Thyroid gland (tissue), 4 donors: ENCODE results near the gene ASPG. TPM values are rescaled to one million over a fixed set of nuclear protein-coding genes. Genes with fewer than 3 reads are reported as not detected.

ENCODE experiments used
- DNase-seq, 2 donors: peaks; one replicate each; pipeline ENCODE4 v3.0.0-alpha.2; 2019
- H3K27ac ChIP-seq, 3 donors: fragments of 200-600 bp; sonication (generic); 1 replicate in 2 of 3; 2 replicates in 1 of 3; pipeline ENCODE4 v1.5.1; 2016 to 2019; ENCODE audit warnings: mild to moderate bottlenecking in 1 of 3, moderate library complexity in 1 of 3
- H3K27me3 ChIP-seq: fragments of 200-600 bp; sonication (generic); one replicate; pipeline ENCODE4 v1.5.1; 2019
- H3K36me3 ChIP-seq, 2 donors: fragments of 200-600 bp; sonication (generic); one replicate each; pipeline ENCODE4 v1.5.1; 2016 to 2019
- H3K4me1 ChIP-seq, 2 donors: fragments of 200-600 bp; sonication (generic); one replicate each; pipeline ENCODE4 v1.5.1; 2017 to 2019
- H3K4me3 ChIP-seq, 3 donors: fragments of 200-600 bp; sonication (generic); replicated peaks in 1 of 3; 1 replicate in 2 of 3; 2 replicates in 1 of 3; pipeline ENCODE4 v1.5.1; 2016; ENCODE audit warnings: mild to moderate bottlenecking in 1 of 3
- H3K9me3 ChIP-seq: fragments of 200-600 bp; sonication (generic); one replicate; pipeline ENCODE4 v1.5.1; 2017
- POLR2A ChIP-seq, 2 donors: fragments of 450-650 bp; IDR thresholded peaks; one replicate each; pipeline ENCODE4 v1.6.1; 2017; ENCODE audit warnings: antibody characterized with exemption in 2 of 2, mild to moderate bottlenecking in 2 of 2, moderate library complexity in 1 of 2
- WGBS, 2 donors: methylation state at CpG; one replicate each; pipeline ENCODE4 v1.1.5; 2017; 5-methylcytosine and 5-hydroxymethylcytosine counted together
- intact Hi-C: fragments of 100-400 bp; cut with DNase I; formaldehyde crosslinking; loops from one replicate; pipeline ENCODE4 v1.15.1; 2023
- total RNA-seq, 4 donors: library from RNA; depleted of rRNA; stranded (reverse); fragments of >200 nt; gene quantifications; one replicate each; pipeline ENCODE4 v1.2.3, GENCODE V29; 2016
- TF ChIP-seq, protein P1 (sequence below), 6 experiments: fragments of 200-600 bp in 3 of 6; fragments of 450-650 bp in 3 of 6; sonication (generic) in 3 of 6; IDR thresholded peaks; one replicate each; pipeline ENCODE4 v1.5.1; 2016 to 2019; ENCODE audit warnings: antibody characterized with exemption in 6 of 6, mild to moderate bottlenecking in 2 of 6, inconsistent platforms in 1 of 6, moderate library complexity in 1 of 6

The ASPG gene
- total RNA-seq, 4 donors from 2014 or later = 7.5 to 24.0 (median 15.2) TPM

DNA sequence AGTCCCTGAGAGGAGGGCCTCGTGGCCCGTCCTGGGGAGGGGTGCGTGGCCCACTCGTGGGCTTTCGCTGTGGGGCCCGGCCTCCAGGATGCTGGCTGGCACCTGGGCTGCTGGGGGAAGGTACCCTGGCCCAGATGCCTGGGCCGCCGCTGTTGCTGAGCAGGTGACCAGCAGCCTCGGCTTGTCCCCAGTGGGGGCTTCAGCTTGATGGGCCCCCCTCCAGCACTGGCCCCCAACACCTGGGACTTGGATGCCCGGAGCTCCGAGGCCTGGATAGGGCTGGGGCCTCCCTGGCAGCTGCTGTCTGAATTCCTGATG, 63.7 kb downstream of the ASPG start:
- H3K27ac ChIP-seq = no peak overlapping the region
- H3K9me3 ChIP-seq = no peaks in the 10 kb centered on the region
- no peak for TF ChIP-seq POLR2A (IDR thresholded peaks at IDR 0.05)
- TF ChIP-seq, protein P1, sequence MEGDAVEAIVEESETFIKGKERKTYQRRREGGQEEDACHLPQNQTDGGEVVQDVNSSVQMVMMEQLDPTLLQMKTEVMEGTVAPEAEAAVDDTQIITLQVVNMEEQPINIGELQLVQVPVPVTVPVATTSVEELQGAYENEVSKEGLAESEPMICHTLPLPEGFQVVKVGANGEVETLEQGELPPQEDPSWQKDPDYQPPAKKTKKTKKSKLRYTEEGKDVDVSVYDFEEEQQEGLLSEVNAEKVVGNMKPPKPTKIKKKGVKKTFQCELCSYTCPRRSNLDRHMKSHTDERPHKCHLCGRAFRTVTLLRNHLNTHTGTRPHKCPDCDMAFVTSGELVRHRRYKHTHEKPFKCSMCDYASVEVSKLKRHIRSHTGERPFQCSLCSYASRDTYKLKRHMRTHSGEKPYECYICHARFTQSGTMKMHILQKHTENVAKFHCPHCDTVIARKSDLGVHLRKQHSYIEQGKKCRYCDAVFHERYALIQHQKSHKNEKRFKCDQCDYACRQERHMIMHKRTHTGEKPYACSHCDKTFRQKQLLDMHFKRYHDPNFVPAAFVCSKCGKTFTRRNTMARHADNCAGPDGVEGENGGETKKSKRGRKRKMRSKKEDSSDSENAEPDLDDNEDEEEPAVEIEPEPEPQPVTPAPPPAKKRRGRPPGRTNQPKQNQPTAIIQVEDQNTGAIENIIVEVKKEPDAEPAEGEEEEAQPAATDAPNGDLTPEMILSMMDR (IDR thresholded peaks at IDR 0.05) = no peak
- H3K36me3 ChIP-seq = no peaks in the 10 kb centered on the region
- no CpG with 5 or more reads among the region's 11 CpGs for WGBS, 2 donors
- H3K4me1 ChIP-seq = peaks cover 3 to 7% of the 10 kb centered on the region in 2 donors
- no peak for DNase-seq
- no peaks in the 10 kb centered on the region for H3K27me3 ChIP-seq
- intact Hi-C loops = no loop called here
- H3K4me3 ChIP-seq = no peak overlapping the region

DNA sequence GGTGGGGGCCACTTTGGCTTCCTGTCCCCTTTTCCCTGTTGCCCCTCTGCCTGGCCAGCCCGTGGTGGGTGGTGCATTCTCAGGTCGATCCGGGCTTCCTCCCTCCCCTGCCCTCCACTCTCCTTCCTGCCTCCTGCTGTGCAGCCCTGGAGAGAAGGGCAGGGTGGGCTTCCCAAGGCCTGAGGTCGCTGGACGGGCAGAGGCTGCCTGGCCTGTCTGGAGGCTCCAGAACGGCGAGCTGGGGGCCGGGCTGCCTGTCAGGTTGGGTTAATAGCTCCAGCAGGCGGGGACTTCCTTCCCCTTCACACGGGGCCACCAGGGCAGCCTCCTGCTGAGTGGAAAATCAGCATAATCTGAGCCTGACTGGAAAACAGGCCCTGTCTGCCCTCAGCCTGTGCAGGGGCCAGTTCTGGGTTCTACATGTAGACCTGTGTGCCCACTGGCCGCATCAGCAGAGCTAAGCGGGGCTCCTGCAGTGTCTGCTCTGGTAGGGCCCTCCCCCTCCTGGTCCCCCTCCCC, 64.2 kb downstream of the ASPG start:
- WGBS, 2 donors = 36 to 57% methylated on average over 6 to 10 of the region's 12 CpGs
- no peak overlapping the region for H3K27ac ChIP-seq
- H3K4me3 ChIP-seq = no peak overlapping the region
- no peaks in the 10 kb centered on the region for H3K9me3 ChIP-seq
- TF ChIP-seq POLR2A (IDR thresholded peaks at IDR 0.05) = no peak
- TF ChIP-seq, protein P1 (IDR thresholded peaks at IDR 0.05) = no peak
- intact Hi-C loops = no loop called here
- no peaks in the 10 kb centered on the region for H3K36me3 ChIP-seq
- no peaks in the 10 kb centered on the region for H3K27me3 ChIP-seq
- peak in 1 of 2 donors; percentile 32 for DNase-seq
- H3K4me1 ChIP-seq = peaks cover 3 to 7% of the 10 kb centered on the region in 2 donors

DNA sequence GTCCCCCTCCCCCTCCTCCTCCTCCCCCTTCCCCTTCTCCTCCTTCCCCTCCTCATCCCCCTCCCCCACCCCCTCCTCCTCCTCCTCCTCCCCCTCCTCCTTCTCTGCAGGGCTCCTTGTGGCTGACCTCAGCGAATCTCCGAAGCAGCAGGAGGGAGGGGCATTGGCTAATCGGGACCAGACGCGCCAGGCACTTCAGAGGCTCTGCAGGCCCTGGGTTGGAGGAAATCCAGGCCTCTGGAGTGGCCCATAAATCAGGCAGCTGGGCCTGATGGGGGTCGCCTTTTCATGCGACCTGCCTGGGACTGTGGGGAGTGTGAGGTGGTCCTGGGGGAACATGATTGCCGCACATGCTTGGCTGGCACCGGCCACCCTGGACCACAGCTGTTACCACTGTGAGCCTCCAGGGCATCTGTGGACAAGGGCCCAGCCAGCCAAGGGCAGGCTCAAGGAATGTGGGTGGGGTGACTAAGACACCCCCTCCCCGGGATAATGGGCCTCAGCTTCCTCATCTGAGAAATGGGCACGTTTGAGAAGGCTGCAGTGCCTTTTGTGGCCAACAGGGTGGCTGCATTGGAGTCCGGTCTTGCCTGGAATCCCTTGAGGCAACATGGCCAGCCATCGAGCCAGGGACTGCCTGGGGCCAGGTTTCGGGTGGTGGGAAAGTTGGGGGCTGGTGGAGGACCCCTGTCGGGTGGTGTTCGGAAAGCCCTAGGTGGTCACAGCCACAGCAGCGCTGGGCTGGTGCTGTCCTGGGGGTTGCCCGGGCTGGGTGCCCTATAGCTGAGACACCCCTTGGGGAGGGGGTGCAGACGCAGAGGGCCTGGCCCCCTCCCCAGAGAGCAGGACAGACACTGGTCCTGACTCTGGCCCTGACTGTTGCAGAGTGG, 64.9 kb downstream of the ASPG start:
- H3K36me3 ChIP-seq = no peaks in the 10 kb centered on the region
- H3K4me1 ChIP-seq = peaks cover 3 to 7% of the 10 kb centered on the region in 2 donors
- no peaks in the 10 kb centered on the region for H3K9me3 ChIP-seq
- TF ChIP-seq POLR2A (IDR thresholded peaks at IDR 0.05) = no peak
- TF ChIP-seq, protein P1 (IDR thresholded peaks at IDR 0.05) = no peak
- intact Hi-C loops = no loop called here
- H3K27me3 ChIP-seq = no peaks in the 10 kb centered on the region
- 43 to 70% methylated on average over 2 to 8 of the region's 19 CpGs for WGBS, 2 donors
- peak; percentile 34 to 56 for DNase-seq
- no peak overlapping the region for H3K4me3 ChIP-seq
- peak overlapping the region in 1 of 3 donors; percentile 17 for H3K27ac ChIP-seq

DNA sequence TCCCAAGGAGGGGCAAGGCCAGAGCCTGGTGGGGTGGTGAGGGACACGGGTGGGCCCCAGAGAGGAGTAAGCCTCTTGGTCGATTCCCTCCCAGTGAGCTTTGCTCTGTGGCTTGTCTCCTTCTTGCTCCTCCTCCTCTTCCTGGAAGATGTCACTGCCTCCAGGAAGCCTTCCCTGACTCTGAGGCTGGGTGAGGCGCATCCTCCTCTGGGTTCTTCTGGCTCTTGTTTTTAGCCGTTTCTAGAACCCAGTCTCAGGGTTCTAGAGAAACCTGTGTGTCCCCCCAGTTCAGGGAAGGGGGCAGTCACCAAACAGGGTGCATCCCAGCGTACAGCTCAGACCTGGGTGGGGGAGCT, 65.5 kb downstream of the ASPG start:
- Histone ChIP-seq H3K36me3 (no peaks in the 10 kb centered on the region), H3K9me3 (no peaks in the 10 kb centered on the region), H3K27me3 (no peaks in the 10 kb centered on the region), H3K27ac (no peak overlapping the region), H3K4me3 (no peak overlapping the region), H3K4me1 (peaks cover 3 to 7% of the 10 kb centered on the region in 2 donors)
- TF ChIP-seq, protein P1 (IDR thresholded peaks at IDR 0.05) = no peak
- TF ChIP-seq POLR2A (IDR thresholded peaks at IDR 0.05) = no peak
- no peak for DNase-seq
- 93 to 95% methylated on average over 2 to 4 of the region's 5 CpGs for WGBS, 2 donors
- intact Hi-C loops = no loop called here

DNA sequence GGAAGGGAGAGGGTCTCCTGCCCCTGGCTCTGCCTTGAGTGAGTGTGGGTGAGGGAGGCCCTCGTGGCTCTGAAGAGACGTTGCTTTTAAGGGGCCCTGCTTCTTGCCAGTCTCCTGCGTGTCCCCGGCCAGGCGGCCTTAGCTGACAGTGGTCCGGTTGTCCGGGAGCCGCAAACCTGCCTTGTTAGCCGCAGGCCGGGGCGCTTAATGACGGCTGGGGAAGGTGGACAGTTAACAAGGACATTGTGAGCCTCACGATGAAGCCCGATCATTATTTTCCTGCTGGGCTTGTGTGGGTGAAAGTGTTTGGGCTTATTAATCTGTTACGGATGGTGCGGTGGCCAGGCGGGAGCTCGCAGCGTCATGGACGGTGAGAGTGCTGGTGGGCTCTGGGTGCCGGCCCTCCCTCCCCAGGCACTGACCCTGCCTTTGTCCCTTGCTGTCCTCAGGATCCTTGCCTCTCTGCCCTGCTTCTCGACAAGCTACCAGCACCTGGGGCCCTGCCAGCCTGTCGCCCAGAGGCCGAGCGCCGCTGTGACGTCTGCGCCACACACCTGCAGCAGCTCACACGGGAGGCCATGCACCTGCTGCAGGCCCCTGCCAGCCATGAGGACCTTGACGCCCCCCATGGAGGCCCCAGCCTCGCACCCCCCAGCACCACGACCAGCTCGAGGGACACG, 66.2 kb downstream of the ASPG start:
- intact Hi-C loops = no loop called here
- TF ChIP-seq, protein P1 (IDR thresholded peaks at IDR 0.05) = no peak
- no peak for TF ChIP-seq POLR2A (IDR thresholded peaks at IDR 0.05)
- Histone ChIP-seq H3K4me1 (peaks cover 3 to 7% of the 10 kb centered on the region in 2 donors), H3K9me3 (no peaks in the 10 kb centered on the region), H3K4me3 (no peak overlapping the region), H3K36me3 (no peaks in the 10 kb centered on the region), H3K27ac (no peak overlapping the region), H3K27me3 (no peaks in the 10 kb centered on the region)
- WGBS, 2 donors = 90 to 96% methylated on average over 21 to 28 of the region's 34 CpGs
- no peak for DNase-seq
